Mesendoderm (in vitro differentiated cells): Measurements from ENCODE around the gene STAB1.
A peak's percentile ranks its signal among the peaks of the same experiment; 100 is the strongest.

Experiments used
- DNase-seq: peaks from one replicate; pipeline ENCODE4 v3.0.0; 2013
- H2AK5ac ChIP-seq: 2 replicates; pipeline ENCODE4 v1.6.1; 2013; ENCODE audit warnings: low read length, inconsistent platforms
- H2BK120ac ChIP-seq: 2 replicates; pipeline ENCODE4 v1.6.1; 2013; ENCODE audit warnings: low read depth, mild to moderate bottlenecking, low read length, moderate library complexity, mixed read lengths
- H2BK15ac ChIP-seq: replicated peaks from 2 replicates; pipeline ENCODE4 v1.6.1; 2013; ENCODE audit warnings: low read depth, mild to moderate bottlenecking, moderate library complexity
- H2BK5ac ChIP-seq: 2 replicates; pipeline ENCODE4 v1.6.1; 2013; ENCODE audit warnings: low read length, inconsistent platforms
- H3K18ac ChIP-seq: 2 replicates; pipeline ENCODE4 v1.6.1; 2013; ENCODE audit warnings: mild to moderate bottlenecking, low read length, mixed read lengths
- H3K23ac ChIP-seq: one replicate; pipeline ENCODE4 v1.6.1; 2013; ENCODE audit warnings: low read length
- H3K27ac ChIP-seq: 2 replicates; pipeline ENCODE4 v1.5.1; 2013; ENCODE audit warnings: low read depth, mild to moderate bottlenecking, inconsistent platforms, low read length, moderate library complexity
- H3K27me3 ChIP-seq: 2 replicates; pipeline ENCODE4 v1.6.1; 2013; ENCODE audit warnings: low read length, control low read depth, mild to moderate bottlenecking, inconsistent platforms; ENCODE audit not compliant: insufficient read depth, poor library complexity
- H3K36me3 ChIP-seq: 2 replicates; pipeline ENCODE4 v1.6.1; 2013; ENCODE audit warnings: low read length, inconsistent platforms; ENCODE audit not compliant: control insufficient read depth, insufficient read depth
- H3K4ac ChIP-seq: one replicate; pipeline ENCODE4 v1.6.1; 2013; ENCODE audit warnings: low read depth, mild to moderate bottlenecking, low read length, moderate library complexity
- H3K4me1 ChIP-seq: 2 replicates; pipeline ENCODE4 v1.6.1; 2013; ENCODE audit warnings: low read depth, low read length, inconsistent platforms; ENCODE audit not compliant: control insufficient read depth
- H3K4me2 ChIP-seq: 2 replicates; pipeline ENCODE4 v1.6.1; 2013; ENCODE audit warnings: low read length
- H3K4me3 ChIP-seq: 2 replicates; pipeline ENCODE4 v1.5.1; 2013; ENCODE audit warnings: mild to moderate bottlenecking, low read length
- H3K56ac ChIP-seq: one replicate; pipeline ENCODE4 v1.6.1; 2013; ENCODE audit warnings: low read length
- H3K79me1 ChIP-seq: 2 replicates; pipeline ENCODE4 v1.6.1; 2013; ENCODE audit warnings: low read length, inconsistent platforms
- H3K79me2 ChIP-seq: 2 replicates; pipeline ENCODE4 v1.6.1; 2013; ENCODE audit warnings: mild to moderate bottlenecking, low read length; ENCODE audit not compliant: control insufficient read depth, insufficient read depth
- H3K9ac ChIP-seq: 2 replicates; pipeline ENCODE4 v1.6.1; 2013; ENCODE audit warnings: low read length, inconsistent platforms
- H4K5ac ChIP-seq: one replicate; pipeline ENCODE4 v1.6.1; 2013; ENCODE audit warnings: low read length
- H4K8ac ChIP-seq: one replicate; pipeline ENCODE4 v1.6.1; 2013; ENCODE audit warnings: low read depth, mild to moderate bottlenecking, control low read depth, low read length, moderate library complexity
- WGBS: extraction: QIAGEN DNeasy Blood & Tissue Kit; methylation state at CpG from one replicate; pipeline ENCODE4 v1.1.7; 2013; ENCODE audit warnings: low lambda C conversion rate, missing lambda C conversion rate; ENCODE audit not compliant: insufficient coverage; ENCODE audit errors: extremely low coverage; 5-methylcytosine and 5-hydroxymethylcytosine counted together

STAB1 gene

GRCh38 chr3:52506266-52506966, 11.3 kb downstream of the STAB1 start:
- WGBS, result no CpG with 5 or more reads among the region's 27 CpGs
- no peak overlapping the region for H4K5ac ChIP-seq

GRCh38 chr3:52507359-52507758, 12.2 kb downstream of the STAB1 start:
- H2BK15ac ChIP-seq, result no peak overlapping the region
- H3K4ac ChIP-seq, result no peak overlapping the region
- H2BK120ac ChIP-seq, result no peak overlapping the region
- H3K79me1 ChIP-seq, result no peaks in the 10 kb centered on the region
- H3K4me3 ChIP-seq, result no peak overlapping the region
- no peaks in the 10 kb centered on the region for H3K79me2 ChIP-seq
- no peak overlapping the region for H3K9ac ChIP-seq
- H2AK5ac ChIP-seq, result no peak overlapping the region
- H3K36me3 ChIP-seq, result no peaks in the 10 kb centered on the region
- H2BK5ac ChIP-seq, result no peak overlapping the region
- no peak overlapping the region for H4K5ac ChIP-seq
- DNase-seq, result peak; percentile 37
- H3K27ac ChIP-seq, result no peak overlapping the region
- no peak overlapping the region for H4K8ac ChIP-seq
- H3K4me2 ChIP-seq, result no peak overlapping the region
- H3K56ac ChIP-seq, result no peak overlapping the region
- WGBS, result no CpG with 5 or more reads among the region's 5 CpGs
- H3K23ac ChIP-seq, result no peak overlapping the region
- no peak overlapping the region for H3K18ac ChIP-seq
- H3K4me1 ChIP-seq, result no peaks in the 10 kb centered on the region
- H3K27me3 ChIP-seq, result no peaks in the 10 kb centered on the region

More at GRCh38 chr3:52506266-52506966, 11.3 kb downstream of the STAB1 start:
- H2AK5ac ChIP-seq, result no peak overlapping the region
- H3K56ac ChIP-seq, result no peak overlapping the region
- no peaks in the 10 kb centered on the region for H3K79me2 ChIP-seq
- no peaks in the 10 kb centered on the region for H3K79me1 ChIP-seq
- H3K9ac ChIP-seq, result no peak overlapping the region
- no peak overlapping the region for H3K4ac ChIP-seq
- H3K23ac ChIP-seq, result no peak overlapping the region
- H3K27me3 ChIP-seq, result no peaks in the 10 kb centered on the region
- DNase-seq, result peak; percentile 17
- no peaks in the 10 kb centered on the region for H3K36me3 ChIP-seq
- H3K4me2 ChIP-seq, result no peak overlapping the region
- H2BK15ac ChIP-seq, result no peak overlapping the region
- H2BK5ac ChIP-seq, result no peak overlapping the region
- H3K4me1 ChIP-seq, result no peaks in the 10 kb centered on the region
- no peak overlapping the region for H2BK120ac ChIP-seq
- no peak overlapping the region for H3K27ac ChIP-seq
- no peak overlapping the region for H3K4me3 ChIP-seq
- H4K8ac ChIP-seq, result no peak overlapping the region
- H3K18ac ChIP-seq, result no peak overlapping the region

- WGBS, result no CpG with 5 or more reads among the region's 12 CpGs
- Histone ChIP-seq H3K27me3 (no peaks in the 10 kb centered on the region), H3K4ac (no peak overlapping the region), H2BK15ac (no peak overlapping the region), H3K4me2 (no peak overlapping the region), H3K56ac (no peak overlapping the region), H3K36me3 (no peaks in the 10 kb centered on the region), H3K27ac (no peak overlapping the region), H3K9ac (no peak overlapping the region), H2BK5ac (no peak overlapping the region), H2AK5ac (no peak overlapping the region), H4K8ac (no peak overlapping the region), H3K79me2 (no peaks in the 10 kb centered on the region), H3K18ac (no peak overlapping the region), H3K23ac (no peak overlapping the region), H3K4me1 (no peaks in the 10 kb centered on the region), H3K79me1 (no peaks in the 10 kb centered on the region), H4K5ac (no peak overlapping the region), H3K4me3 (no peak overlapping the region), H2BK120ac (no peak overlapping the region)
- no peak for DNase-seq
These were observed 14.7 kb downstream of the STAB1 start for GRCh38 chr3:52509753-52510328.

- Histone ChIP-seq H3K4me1 (no peaks in the 10 kb centered on the region), H3K36me3 (no peaks in the 10 kb centered on the region), H3K4ac (no peak overlapping the region), H3K18ac (no peak overlapping the region), H2BK15ac (no peak overlapping the region), H4K5ac (no peak overlapping the region), H4K8ac (no peak overlapping the region), H3K9ac (no peak overlapping the region), H3K56ac (no peak overlapping the region), H2BK5ac (no peak overlapping the region), H3K4me2 (no peak overlapping the region), H2BK120ac (no peak overlapping the region), H3K79me2 (no peaks in the 10 kb centered on the region), H3K23ac (no peak overlapping the region), H3K27me3 (no peaks in the 10 kb centered on the region), H3K79me1 (no peaks in the 10 kb centered on the region), H2AK5ac (no peak overlapping the region), H3K4me3 (no peak overlapping the region), H3K27ac (no peak overlapping the region)
- DNase-seq, result no peak
- no CpG with 5 or more reads among the region's 7 CpGs for WGBS
These were observed 16.4 kb downstream of the STAB1 start for GRCh38 chr3:52511509-52511908.

GRCh38 chr3:52512105-52512504, 17.0 kb downstream of the STAB1 start:
- no peak overlapping the region for H3K4me2 ChIP-seq
- H4K5ac ChIP-seq, result no peak overlapping the region
- H3K36me3 ChIP-seq, result no peaks in the 10 kb centered on the region
- H3K4ac ChIP-seq, result no peak overlapping the region
- no peak overlapping the region for H3K4me3 ChIP-seq
- no peak overlapping the region for H3K18ac ChIP-seq
- H4K8ac ChIP-seq, result no peak overlapping the region
- H3K79me2 ChIP-seq, result no peaks in the 10 kb centered on the region
- no peaks in the 10 kb centered on the region for H3K79me1 ChIP-seq
- no peaks in the 10 kb centered on the region for H3K4me1 ChIP-seq
- no peak overlapping the region for H3K56ac ChIP-seq
- H3K9ac ChIP-seq, result no peak overlapping the region
- DNase-seq, result no peak
- no peak overlapping the region for H2AK5ac ChIP-seq
- H2BK120ac ChIP-seq, result no peak overlapping the region
- no peak overlapping the region for H2BK15ac ChIP-seq
- no peak overlapping the region for H3K23ac ChIP-seq
- H2BK5ac ChIP-seq, result no peak overlapping the region
- no peaks in the 10 kb centered on the region for H3K27me3 ChIP-seq
- H3K27ac ChIP-seq, result no peak overlapping the region
- no CpG with 5 or more reads among the region's 8 CpGs for WGBS

GRCh38 chr3:52512727-52513126, 17.6 kb downstream of the STAB1 start:
- DNase-seq, result no peak
- H3K4ac ChIP-seq, result no peak overlapping the region
- H3K27me3 ChIP-seq, result no peaks in the 10 kb centered on the region
- H4K5ac ChIP-seq, result no peak overlapping the region
- H3K27ac ChIP-seq, result no peak overlapping the region
- no peak overlapping the region for H3K4me3 ChIP-seq
- H3K36me3 ChIP-seq, result no peaks in the 10 kb centered on the region
- no peak overlapping the region for H2AK5ac ChIP-seq
- H3K18ac ChIP-seq, result no peak overlapping the region
- H4K8ac ChIP-seq, result no peak overlapping the region
- no peaks in the 10 kb centered on the region for H3K4me1 ChIP-seq
- no peaks in the 10 kb centered on the region for H3K79me1 ChIP-seq
- H2BK5ac ChIP-seq, result no peak overlapping the region
- no peak overlapping the region for H2BK120ac ChIP-seq
- H3K79me2 ChIP-seq, result no peaks in the 10 kb centered on the region
- no peak overlapping the region for H3K9ac ChIP-seq
- H3K56ac ChIP-seq, result no peak overlapping the region
- H3K23ac ChIP-seq, result no peak overlapping the region
- no CpG with 5 or more reads among the region's 17 CpGs for WGBS
- no peak overlapping the region for H3K4me2 ChIP-seq
- H2BK15ac ChIP-seq, result no peak overlapping the region
